ENCODE measurements around the gene EYS.

Gene EYS

DNA sequence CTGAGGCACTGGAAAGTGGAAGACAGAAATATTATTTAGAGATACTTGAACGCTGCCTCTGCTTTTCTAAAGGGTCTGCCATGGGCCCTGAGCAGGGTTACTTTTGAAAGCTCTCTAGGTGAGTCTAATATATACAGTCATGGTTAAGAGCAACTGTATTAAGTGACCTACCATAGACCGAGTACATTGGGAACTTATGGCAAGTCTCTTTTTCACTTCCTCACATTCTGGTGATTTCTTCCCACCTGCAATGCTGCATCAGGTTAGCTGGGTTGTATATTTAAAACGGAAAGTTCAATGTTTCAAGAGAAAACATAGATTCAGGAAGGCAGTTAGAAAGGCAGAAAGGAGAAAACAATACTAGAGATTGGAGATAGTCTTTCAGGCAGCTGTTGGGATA is 1916.7 kb downstream of the EYS start:
- H3K4me3 ChIP-seq (ENCODE audit: low read depth, low read length) = no peak overlapping the region
- TF ChIP-seq, protein P1, sequence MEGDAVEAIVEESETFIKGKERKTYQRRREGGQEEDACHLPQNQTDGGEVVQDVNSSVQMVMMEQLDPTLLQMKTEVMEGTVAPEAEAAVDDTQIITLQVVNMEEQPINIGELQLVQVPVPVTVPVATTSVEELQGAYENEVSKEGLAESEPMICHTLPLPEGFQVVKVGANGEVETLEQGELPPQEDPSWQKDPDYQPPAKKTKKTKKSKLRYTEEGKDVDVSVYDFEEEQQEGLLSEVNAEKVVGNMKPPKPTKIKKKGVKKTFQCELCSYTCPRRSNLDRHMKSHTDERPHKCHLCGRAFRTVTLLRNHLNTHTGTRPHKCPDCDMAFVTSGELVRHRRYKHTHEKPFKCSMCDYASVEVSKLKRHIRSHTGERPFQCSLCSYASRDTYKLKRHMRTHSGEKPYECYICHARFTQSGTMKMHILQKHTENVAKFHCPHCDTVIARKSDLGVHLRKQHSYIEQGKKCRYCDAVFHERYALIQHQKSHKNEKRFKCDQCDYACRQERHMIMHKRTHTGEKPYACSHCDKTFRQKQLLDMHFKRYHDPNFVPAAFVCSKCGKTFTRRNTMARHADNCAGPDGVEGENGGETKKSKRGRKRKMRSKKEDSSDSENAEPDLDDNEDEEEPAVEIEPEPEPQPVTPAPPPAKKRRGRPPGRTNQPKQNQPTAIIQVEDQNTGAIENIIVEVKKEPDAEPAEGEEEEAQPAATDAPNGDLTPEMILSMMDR (IDR thresholded peaks at IDR 0.05; ENCODE audit: low read depth, low read length) = no peak
- no peak for DNase-seq (ENCODE audit: low read depth, low spot score)
- in situ Hi-C loops (cut with HindIII; ENCODE audit: low sequenced_read_pairs) = no loop called here

DNA sequence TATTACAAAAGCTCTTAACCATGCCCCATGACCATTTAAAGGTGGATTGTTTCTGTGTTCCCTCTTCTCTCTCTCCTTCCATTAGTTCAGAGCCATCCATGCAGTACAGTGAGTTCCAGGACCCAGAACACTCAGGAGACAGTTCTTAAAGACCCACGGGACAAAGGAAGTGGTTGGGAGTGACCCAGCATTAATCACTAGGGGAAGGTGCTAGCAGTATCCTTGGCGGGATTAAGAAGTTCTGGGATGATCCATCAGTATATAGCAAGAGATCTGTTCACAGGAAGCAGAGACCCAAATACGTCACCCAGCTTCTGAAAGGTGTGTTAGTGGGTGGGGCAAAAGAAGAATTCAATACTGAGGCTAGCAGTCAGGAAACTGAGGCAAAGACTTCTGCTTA is 1917.3 kb downstream of the EYS start:
- H3K4me3 ChIP-seq (ENCODE audit: low read depth, low read length) = no peak overlapping the region
- no peak for DNase-seq (ENCODE audit: low read depth, low spot score)
- in situ Hi-C loops (cut with HindIII; ENCODE audit: low sequenced_read_pairs) = no loop called here
- TF ChIP-seq, protein P1 (IDR thresholded peaks at IDR 0.05; ENCODE audit: low read depth, low read length) = no peak

DNA sequence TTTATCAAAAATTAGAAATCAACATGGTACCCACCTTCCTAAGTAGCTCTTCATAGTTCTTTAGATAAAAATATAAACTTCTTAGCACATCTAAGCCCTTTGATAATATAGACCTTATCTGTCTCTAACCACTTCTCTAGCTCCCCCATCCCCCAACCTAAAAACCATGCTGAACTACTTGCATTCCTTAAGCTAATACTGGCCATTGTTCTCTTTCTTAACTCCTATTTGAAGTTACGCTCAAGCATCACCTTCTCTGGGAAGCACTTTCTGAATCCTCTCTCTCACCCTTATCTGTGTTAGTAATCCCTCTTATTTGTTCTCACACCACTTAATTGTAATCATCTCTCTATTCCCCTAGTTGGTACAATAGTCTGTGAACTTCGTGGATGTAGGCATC is 1918.5 kb downstream of the EYS start:
- in situ Hi-C loops (cut with HindIII; ENCODE audit: low sequenced_read_pairs) = no loop called here
- TF ChIP-seq, protein P1 (IDR thresholded peaks at IDR 0.05; ENCODE audit: low read depth, low read length) = no peak
- DNase-seq (ENCODE audit: low read depth, low spot score) = no peak
- H3K4me3 ChIP-seq (ENCODE audit: low read depth, low read length) = no peak overlapping the region

DNA sequence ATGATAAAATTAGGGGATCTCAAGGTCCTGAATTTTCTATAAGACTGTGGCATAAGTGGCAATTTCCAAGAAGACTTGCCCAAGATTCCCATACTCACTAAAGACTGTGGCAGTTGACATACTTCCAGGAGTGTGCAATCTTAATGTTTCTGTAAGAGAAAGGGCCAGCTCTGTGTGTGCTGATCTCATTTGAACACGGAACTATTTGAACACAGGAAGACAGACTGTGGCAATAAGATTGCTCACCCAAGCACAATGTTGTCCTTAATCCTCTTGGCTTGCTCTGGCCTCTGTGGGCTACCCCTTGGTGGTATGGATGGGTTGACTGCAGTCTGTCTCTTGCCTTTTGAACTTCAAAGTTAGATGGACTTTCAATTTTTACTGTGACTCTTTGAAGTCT is 1920.0 kb downstream of the EYS start:
- H3K4me3 ChIP-seq (ENCODE audit: low read depth, low read length) = no peak overlapping the region
- no peak for DNase-seq (ENCODE audit: low read depth, low spot score)
- in situ Hi-C loops (cut with HindIII; ENCODE audit: low sequenced_read_pairs) = no loop called here
- TF ChIP-seq, protein P1 (IDR thresholded peaks at IDR 0.05; ENCODE audit: low read depth, low read length) = no peak

DNA sequence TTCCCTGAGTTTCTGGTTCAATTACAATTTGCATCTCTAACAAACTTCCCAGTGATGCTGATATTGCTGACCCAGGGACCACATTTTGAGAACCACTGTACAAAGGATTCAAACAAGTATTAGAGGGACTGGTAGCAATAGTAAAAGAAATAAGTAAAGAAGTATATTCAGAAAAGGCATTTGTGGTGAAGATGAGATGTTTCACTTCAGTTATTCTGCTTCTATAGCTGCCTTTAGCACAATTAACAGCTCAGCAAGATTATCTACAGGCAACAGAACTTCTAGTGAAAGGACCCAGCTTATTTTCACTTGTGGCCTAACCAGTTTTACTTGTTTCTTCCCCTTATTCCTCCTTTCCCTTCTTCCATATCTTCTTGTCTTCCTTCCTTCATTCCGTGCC is 1922.0 kb downstream of the EYS start:
- in situ Hi-C loops (cut with HindIII; ENCODE audit: low sequenced_read_pairs) = no loop called here
- H3K4me3 ChIP-seq (ENCODE audit: low read depth, low read length) = no peak overlapping the region
- no peak for DNase-seq (ENCODE audit: low read depth, low spot score)
- TF ChIP-seq, protein P1 (IDR thresholded peaks at IDR 0.05; ENCODE audit: low read depth, low read length) = no peak

DNA sequence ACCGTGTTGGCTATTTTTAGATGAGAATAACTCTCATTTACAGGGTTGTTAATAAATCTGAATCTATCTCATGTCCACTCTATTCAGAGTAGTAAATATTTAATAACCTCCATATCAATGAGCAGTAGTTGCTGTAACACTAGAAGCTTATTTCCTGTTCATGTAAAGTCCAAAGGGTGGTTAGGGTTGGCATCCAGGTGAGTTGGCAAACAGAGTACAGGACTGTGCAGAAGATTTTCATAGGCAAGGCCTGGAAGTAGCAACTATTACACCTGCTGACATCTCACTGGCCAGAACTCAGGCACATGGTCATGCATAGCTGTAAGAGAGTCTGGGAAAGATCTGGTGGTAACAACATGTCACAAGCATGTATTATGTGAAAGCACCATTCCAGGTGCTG is 1923.9 kb downstream of the EYS start:
- TF ChIP-seq, protein P1 (IDR thresholded peaks at IDR 0.05; ENCODE audit: low read depth, low read length) = no peak
- in situ Hi-C loops (cut with HindIII; ENCODE audit: low sequenced_read_pairs) = no loop called here
- DNase-seq (ENCODE audit: low read depth, low spot score) = no peak
- no peak overlapping the region for H3K4me3 ChIP-seq (ENCODE audit: low read depth, low read length)

DNA sequence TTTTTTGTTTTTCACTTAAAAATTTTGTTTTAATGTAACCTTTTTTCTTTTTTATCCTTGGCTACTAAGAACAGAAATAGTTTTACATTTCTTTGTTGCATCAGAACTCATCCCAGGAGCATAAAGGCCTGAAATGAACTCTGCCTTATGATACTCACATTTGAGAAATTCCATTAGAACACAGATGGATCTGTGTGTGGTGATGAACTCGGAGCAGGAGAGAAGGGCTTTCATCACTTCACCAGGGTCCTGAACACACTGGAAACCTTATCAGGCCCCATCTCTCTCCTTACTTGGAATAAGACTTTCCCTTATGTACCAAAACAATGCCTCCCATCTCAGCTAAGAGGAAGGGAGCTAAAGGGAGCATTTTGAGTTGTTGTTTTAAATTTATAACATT is 1932.1 kb downstream of the EYS start:
- TF ChIP-seq, protein P1 (IDR thresholded peaks at IDR 0.05; ENCODE audit: low read depth, low read length) = no peak
- DNase-seq (ENCODE audit: low read depth, low spot score) = no peak
- no peak overlapping the region for H3K4me3 ChIP-seq (ENCODE audit: low read depth, low read length)
- in situ Hi-C loops (cut with HindIII; ENCODE audit: low sequenced_read_pairs) = no loop called here
